Astrocyte (in vitro differentiated cells and primary cell): ENCODE data around the gene RCAN2. TPM values are rescaled to one million over a fixed set of nuclear protein-coding genes. Genes with fewer than 3 reads are reported as not detected.

ENCODE experiments used
- DNase-seq: peaks from one replicate; pipeline ENCODE4 v3.0.0-alpha.2; 2010; ENCODE audit warnings: low read depth
- FAIRE-seq: peaks from 2 replicates; lab custom pipeline; 2011; peaks lifted over from hg19 to GRCh38; lab: Jason Lieb, UNC
- H2AFZ ChIP-seq: 2 replicates; pipeline ENCODE4 v1.6.0; 2012; ENCODE audit warnings: low read depth, low read length, inconsistent platforms
- H3K27ac ChIP-seq: 2 replicates; pipeline ENCODE4 v1.5.1; 2011; ENCODE audit warnings: low read depth, low read length, inconsistent platforms
- H3K27me3 ChIP-seq: 2 replicates; pipeline ENCODE4 v1.6.0; 2011; ENCODE audit warnings: low read length, inconsistent platforms; ENCODE audit not compliant: insufficient read depth
- H3K36me3 ChIP-seq: 2 replicates; pipeline ENCODE4 v1.5.1; 2011; ENCODE audit warnings: low read length, inconsistent platforms; ENCODE audit not compliant: insufficient read depth
- H3K4me1 ChIP-seq: 2 replicates; pipeline ENCODE4 v1.5.1; 2011; ENCODE audit warnings: low read length, inconsistent platforms; ENCODE audit not compliant: insufficient read depth
- H3K4me2 ChIP-seq: 2 replicates; pipeline ENCODE4 v1.6.0; 2012; ENCODE audit warnings: low read length, inconsistent platforms
- H3K4me3 ChIP-seq: 2 replicates; pipeline ENCODE4 v1.5.1; 2011; ENCODE audit warnings: low read depth, mild to moderate bottlenecking, low read length, inconsistent platforms; ENCODE audit not compliant: insufficient read depth
- H3K79me2 ChIP-seq: 2 replicates; pipeline ENCODE4 v1.6.0; 2012; ENCODE audit warnings: mild to moderate bottlenecking, low read length, inconsistent platforms; ENCODE audit not compliant: insufficient read depth
- H3K9ac ChIP-seq: 2 replicates; pipeline ENCODE4 v1.6.0; 2012; ENCODE audit warnings: mild to moderate bottlenecking, low read length, inconsistent platforms
- H3K9me3 ChIP-seq: 2 replicates; pipeline ENCODE4 v1.5.1; 2012; ENCODE audit warnings: low read depth, mild to moderate bottlenecking, low read length, inconsistent platforms; ENCODE audit not compliant: insufficient read depth
- H4K20me1 ChIP-seq: 2 replicates; pipeline ENCODE4 v1.6.0; 2012; ENCODE audit warnings: low read length, inconsistent platforms; ENCODE audit not compliant: insufficient read depth
- H3K27ac Mint-ChIP-seq: one replicate; pipeline ENCODE4 v1.8.0; 2021; ENCODE audit warnings: mild to moderate bottlenecking, mixed read lengths; ENCODE audit not compliant: unreplicated experiment
- H3K27me3 Mint-ChIP-seq: one replicate; pipeline ENCODE4 v1.8.0; 2021; ENCODE audit warnings: low read depth, mixed read lengths; ENCODE audit not compliant: unreplicated experiment
- H3K36me3 Mint-ChIP-seq: one replicate; pipeline ENCODE4 v1.8.0; 2021; ENCODE audit warnings: low read depth, mixed read lengths; ENCODE audit not compliant: unreplicated experiment
- H3K4me1 Mint-ChIP-seq: one replicate; pipeline ENCODE4 v1.8.0; 2021; ENCODE audit warnings: low read depth, mixed read lengths; ENCODE audit not compliant: unreplicated experiment
- H3K4me3 Mint-ChIP-seq: one replicate; pipeline ENCODE4 v1.8.0; 2021; ENCODE audit warnings: mild to moderate bottlenecking, moderate library complexity, mixed read lengths; ENCODE audit not compliant: unreplicated experiment
- H3K9me3 Mint-ChIP-seq: one replicate; pipeline ENCODE4 v1.8.0; 2021; ENCODE audit warnings: mild to moderate bottlenecking, mixed read lengths; ENCODE audit not compliant: unreplicated experiment
- EZH2 ChIP-seq: IDR thresholded peaks from 2 replicates; pipeline ENCODE4 v1.6.1; 2012; ENCODE audit warnings: mild to moderate bottlenecking, low read length, inconsistent platforms; ENCODE audit not compliant: insufficient read depth
- total RNA-seq: library from RNA; stranded (reverse); gene quantifications from 2 replicates; pipeline ENCODE4 v1.2.1, GENCODE V29; 2021
- TF ChIP-seq, protein P1 (sequence below): IDR thresholded peaks from 2 replicates; pipeline ENCODE4 v1.5.1; 2011; ENCODE audit warnings: low read depth, mild to moderate bottlenecking, inconsistent platforms, low read length, moderate library complexity; ENCODE audit not compliant: insufficient read depth

RCAN2 gene
- total RNA-seq, 1 donor from 2014 or later: 10.6 TPM

GRCh38 chr6:46175446-46175845, 315.8 kb downstream of the RCAN2 start:
- H3K36me3 Mint-ChIP-seq: no peaks in the 10 kb centered on the region
- H3K27me3 Mint-ChIP-seq: peaks cover 13% of the 10 kb centered on the region
- no peak for DNase-seq

DNA sequence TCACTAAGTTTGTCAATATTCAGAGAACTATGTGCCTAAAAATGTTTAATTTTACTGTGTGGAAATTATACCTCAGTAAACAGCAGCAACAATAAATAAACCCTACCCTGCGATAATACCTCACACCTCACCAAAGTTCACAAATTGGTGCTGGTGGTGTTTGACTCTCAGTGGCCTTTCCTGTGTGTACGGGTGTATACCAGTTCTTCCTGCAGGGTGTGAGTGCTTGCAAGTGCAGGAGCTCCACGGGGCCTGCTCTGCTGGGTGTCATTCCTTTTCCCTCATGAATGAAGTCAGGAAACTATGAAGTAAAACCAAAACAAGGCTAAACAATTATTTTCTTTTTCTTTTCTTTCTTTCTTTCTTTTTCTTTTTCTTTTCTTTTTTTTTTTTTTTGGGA, 316.3 kb downstream of the RCAN2 start:
- TF ChIP-seq, protein P1, sequence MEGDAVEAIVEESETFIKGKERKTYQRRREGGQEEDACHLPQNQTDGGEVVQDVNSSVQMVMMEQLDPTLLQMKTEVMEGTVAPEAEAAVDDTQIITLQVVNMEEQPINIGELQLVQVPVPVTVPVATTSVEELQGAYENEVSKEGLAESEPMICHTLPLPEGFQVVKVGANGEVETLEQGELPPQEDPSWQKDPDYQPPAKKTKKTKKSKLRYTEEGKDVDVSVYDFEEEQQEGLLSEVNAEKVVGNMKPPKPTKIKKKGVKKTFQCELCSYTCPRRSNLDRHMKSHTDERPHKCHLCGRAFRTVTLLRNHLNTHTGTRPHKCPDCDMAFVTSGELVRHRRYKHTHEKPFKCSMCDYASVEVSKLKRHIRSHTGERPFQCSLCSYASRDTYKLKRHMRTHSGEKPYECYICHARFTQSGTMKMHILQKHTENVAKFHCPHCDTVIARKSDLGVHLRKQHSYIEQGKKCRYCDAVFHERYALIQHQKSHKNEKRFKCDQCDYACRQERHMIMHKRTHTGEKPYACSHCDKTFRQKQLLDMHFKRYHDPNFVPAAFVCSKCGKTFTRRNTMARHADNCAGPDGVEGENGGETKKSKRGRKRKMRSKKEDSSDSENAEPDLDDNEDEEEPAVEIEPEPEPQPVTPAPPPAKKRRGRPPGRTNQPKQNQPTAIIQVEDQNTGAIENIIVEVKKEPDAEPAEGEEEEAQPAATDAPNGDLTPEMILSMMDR: no peak
- no peak for TF ChIP-seq EZH2
- Mint-ChIP-seq H3K36me3 (no peaks in the 10 kb centered on the region), H3K4me3 (no peak overlapping the region), H3K9me3 (peaks cover 2% of the 10 kb centered on the region), H3K4me1 (peaks cover 2% of the 10 kb centered on the region), H3K27me3 (peaks cover 13% of the 10 kb centered on the region), H3K27ac (no peak overlapping the region)
- H3K79me2 ChIP-seq: no peaks in the 10 kb centered on the region
- DNase-seq: no peak
- H3K9ac ChIP-seq: no peak overlapping the region
- no peak overlapping the region for H3K27ac ChIP-seq
- no peak for FAIRE-seq
- H3K27me3 ChIP-seq: peaks cover 21% of the 10 kb centered on the region
- no peak overlapping the region for H2AFZ ChIP-seq
- no peak overlapping the region for H3K4me3 ChIP-seq
- H3K9me3 ChIP-seq: no peaks in the 10 kb centered on the region
- no peaks in the 10 kb centered on the region for H3K36me3 ChIP-seq
- no peaks in the 10 kb centered on the region for H3K4me1 ChIP-seq
- no peak overlapping the region for H3K4me2 ChIP-seq
- H4K20me1 ChIP-seq: no peaks in the 10 kb centered on the region

More at GRCh38 chr6:46175446-46175845, 315.8 kb downstream of the RCAN2 start:
- Mint-ChIP-seq H3K4me1 (no peaks in the 10 kb centered on the region), H3K27ac (no peak overlapping the region), H3K9me3 (peaks cover 2% of the 10 kb centered on the region), H3K4me3 (no peak overlapping the region)
- H3K27me3 ChIP-seq: peaks cover 15% of the 10 kb centered on the region
- no peak for FAIRE-seq
- H3K4me2 ChIP-seq: no peak overlapping the region
- no peaks in the 10 kb centered on the region for H3K79me2 ChIP-seq
- no peaks in the 10 kb centered on the region for H4K20me1 ChIP-seq
- no peaks in the 10 kb centered on the region for H3K36me3 ChIP-seq
- no peaks in the 10 kb centered on the region for H3K9me3 ChIP-seq
- H2AFZ ChIP-seq: no peak overlapping the region
- H3K27ac ChIP-seq: no peak overlapping the region
- TF ChIP-seq, protein P1: no peak
- no peak for TF ChIP-seq EZH2
- no peaks in the 10 kb centered on the region for H3K4me1 ChIP-seq
- no peak overlapping the region for H3K4me3 ChIP-seq
- H3K9ac ChIP-seq: no peak overlapping the region

DNA sequence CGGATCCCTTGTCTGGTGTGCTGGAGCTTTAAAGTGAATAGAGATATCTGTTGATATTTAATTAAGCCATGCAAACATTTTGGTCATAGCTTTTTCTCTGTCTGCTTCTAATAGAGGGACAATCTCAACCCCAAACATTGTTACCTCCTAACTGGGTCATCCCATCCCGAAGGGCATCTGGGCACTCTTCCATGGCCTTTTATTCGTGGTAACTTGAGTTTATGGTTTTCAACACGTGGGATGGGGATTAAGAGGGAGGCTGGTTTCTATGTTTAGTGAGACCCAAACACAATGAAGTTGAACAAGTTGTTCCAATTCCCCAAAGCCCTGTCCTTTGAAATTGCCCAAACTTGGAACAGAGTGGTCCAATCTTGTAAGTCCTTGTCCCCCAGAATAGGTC, 319.1 kb downstream of the RCAN2 start:
- no peak overlapping the region for H3K4me3 Mint-ChIP-seq
- no peak overlapping the region for H2AFZ ChIP-seq
- no peaks in the 10 kb centered on the region for H3K4me1 ChIP-seq
- H3K36me3 ChIP-seq: no peaks in the 10 kb centered on the region
- H4K20me1 ChIP-seq: no peaks in the 10 kb centered on the region
- H3K9ac ChIP-seq: no peak overlapping the region
- TF ChIP-seq EZH2: no peak
- TF ChIP-seq, protein P1: no peak
- H3K9me3 ChIP-seq: no peaks in the 10 kb centered on the region
- no peaks in the 10 kb centered on the region for H3K9me3 Mint-ChIP-seq
- FAIRE-seq (no peak), DNase-seq (no peak)
- H3K27ac Mint-ChIP-seq: no peak overlapping the region
- H3K27ac ChIP-seq: no peak overlapping the region
- H3K4me3 ChIP-seq: no peak overlapping the region
- no peak overlapping the region for H3K4me2 ChIP-seq
- peaks cover 4% of the 10 kb centered on the region for H3K4me1 Mint-ChIP-seq
- peaks cover 19% of the 10 kb centered on the region for H3K27me3 ChIP-seq
- no peaks in the 10 kb centered on the region for H3K36me3 Mint-ChIP-seq
- peaks cover 6% of the 10 kb centered on the region for H3K27me3 Mint-ChIP-seq
- no peaks in the 10 kb centered on the region for H3K79me2 ChIP-seq
